HCT116 (cell line): ENCODE measurements around the gene ACAP3.

Experiments used
- EZH2phosphoT487 ChIP-seq: fragments of 200-600 bp; IDR thresholded peaks from 2 replicates; pipeline ENCODE4 v1.6.1; 2018; ENCODE audit warnings: antibody characterized with exemption, borderline replicate concordance
- FOSL1 ChIP-seq: IDR thresholded peaks from 2 replicates; pipeline ENCODE4 v1.6.1; 2012; ENCODE audit warnings: low read depth
- POLR2A ChIP-seq: IDR thresholded peaks from 2 replicates; pipeline ENCODE4 v1.7.0; 2011; ENCODE audit warnings: borderline replicate concordance; ENCODE audit not compliant: insufficient read depth, insufficient read length; ENCODE audit errors: extremely low read depth
- POLR2AphosphoS5 ChIP-seq: IDR thresholded peaks from 2 replicates; pipeline ENCODE4 v1.6.1; 2011; ENCODE audit warnings: mild to moderate bottlenecking, low read depth, low read length, moderate library complexity
- TF ChIP-seq, protein P1 (sequence below), 3 experiments: fragments of 200-600 bp in 1 of 3; sonication (generic) in 1 of 3; IDR thresholded peaks in 2 of 3; conservative IDR thresholded peaks in 1 of 3; 2 replicates each; pipeline ENCODE4 v1.5.1; 2012 to 2017; ENCODE audit warnings: low read depth in 2 of 3, low read length in 2 of 3, antibody characterized with exemption in 1 of 3, borderline replicate concordance in 1 of 3, control low read depth in 1 of 3, mild to moderate bottlenecking in 1 of 3, mixed read lengths in 1 of 3, mixed run types in 1 of 3, moderate library complexity in 1 of 3; ENCODE audit not compliant: insufficient read depth in 1 of 3

DNA sequence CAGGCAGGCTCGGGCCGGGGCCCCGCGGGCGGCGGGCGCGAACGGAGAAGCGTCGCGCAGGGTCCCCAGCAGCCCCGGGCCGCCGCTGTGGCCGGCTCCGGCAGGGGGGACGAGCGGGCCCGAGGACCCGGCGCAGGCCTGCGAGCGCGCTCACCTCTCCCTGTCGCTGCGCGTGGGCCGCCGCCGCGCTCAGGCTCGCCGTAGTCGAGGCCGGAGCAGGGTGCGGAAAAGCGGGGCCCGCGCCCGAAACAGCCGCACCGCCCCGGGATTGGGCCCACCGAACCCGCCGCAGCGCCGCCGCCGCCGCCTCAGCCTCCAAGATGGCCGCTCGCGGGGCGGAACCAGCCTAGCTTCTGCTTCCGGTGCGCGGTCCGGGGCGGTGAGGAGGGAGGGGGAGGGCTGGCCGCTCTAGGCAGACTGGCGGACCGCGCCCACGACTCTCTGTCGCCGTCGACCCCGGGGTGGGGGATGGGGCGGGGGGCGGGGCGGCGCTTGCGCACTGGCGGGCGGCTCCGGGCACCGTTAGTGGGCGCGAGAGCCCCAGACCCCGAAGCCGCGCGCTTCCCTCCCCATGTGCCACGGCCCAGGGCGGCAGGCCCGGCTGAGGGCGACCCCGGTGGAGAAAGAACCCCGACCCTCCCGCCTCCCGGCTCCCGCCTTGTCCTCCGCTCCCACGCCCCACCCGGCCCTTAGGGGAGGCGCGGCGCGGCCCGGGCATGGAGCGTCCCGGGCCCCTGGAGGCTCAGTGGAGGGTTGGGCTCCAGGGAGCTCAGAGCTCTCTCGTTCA, 34.0 kb downstream of the ACAP3 start, which contains the start of gene UBE2J2:
- TF ChIP-seq, protein P1, sequence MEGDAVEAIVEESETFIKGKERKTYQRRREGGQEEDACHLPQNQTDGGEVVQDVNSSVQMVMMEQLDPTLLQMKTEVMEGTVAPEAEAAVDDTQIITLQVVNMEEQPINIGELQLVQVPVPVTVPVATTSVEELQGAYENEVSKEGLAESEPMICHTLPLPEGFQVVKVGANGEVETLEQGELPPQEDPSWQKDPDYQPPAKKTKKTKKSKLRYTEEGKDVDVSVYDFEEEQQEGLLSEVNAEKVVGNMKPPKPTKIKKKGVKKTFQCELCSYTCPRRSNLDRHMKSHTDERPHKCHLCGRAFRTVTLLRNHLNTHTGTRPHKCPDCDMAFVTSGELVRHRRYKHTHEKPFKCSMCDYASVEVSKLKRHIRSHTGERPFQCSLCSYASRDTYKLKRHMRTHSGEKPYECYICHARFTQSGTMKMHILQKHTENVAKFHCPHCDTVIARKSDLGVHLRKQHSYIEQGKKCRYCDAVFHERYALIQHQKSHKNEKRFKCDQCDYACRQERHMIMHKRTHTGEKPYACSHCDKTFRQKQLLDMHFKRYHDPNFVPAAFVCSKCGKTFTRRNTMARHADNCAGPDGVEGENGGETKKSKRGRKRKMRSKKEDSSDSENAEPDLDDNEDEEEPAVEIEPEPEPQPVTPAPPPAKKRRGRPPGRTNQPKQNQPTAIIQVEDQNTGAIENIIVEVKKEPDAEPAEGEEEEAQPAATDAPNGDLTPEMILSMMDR (IDR thresholded peaks at IDR 0.05 in 2 of 3, conservative IDR thresholded peaks at IDR 0.05 in 1 of 3; ENCODE audit: borderline replicate concordance in 1 of 3, insufficient read depth in 1 of 3, low read depth in 2 of 3, low read length in 2 of 3) = no peak
- TF ChIP-seq EZH2phosphoT487 = no peak
- TF ChIP-seq POLR2A = peak; percentile 46
- no peak for TF ChIP-seq FOSL1
- peak; percentile 83 for TF ChIP-seq POLR2AphosphoS5
